ENCODE measurements around the gene P2RX4. TPM values are rescaled to one million over a fixed set of nuclear protein-coding genes. Genes with fewer than 3 reads are reported as not detected.
A peak's percentile ranks its signal among the peaks of the same experiment; 100 is the strongest.

The P2RX4 gene
- polyA plus RNA-seq, 3 donors: 61.8 to 87.7 (median 74.7) TPM

GRCh38 chr12:121232163-121232562 is 22.2 kb downstream of the P2RX4 start:
- Histone ChIP-seq H3K9ac (ENCODE audit: insufficient read depth, low read length, poor library complexity, severe bottlenecking) (no peak overlapping the region), H2AFZ (ENCODE audit: insufficient read depth, low read depth, low read length, poor library complexity, severe bottlenecking) (no peak overlapping the region), H3K4me3 (replicated peaks in 1 of 3; ENCODE audit: low read depth in 2 of 3, low read length in 3 of 3) (no peak overlapping the region), H3K27ac (ENCODE audit: low read depth in 1 of 2, low read length in 2 of 2) (peak overlapping the region in 1 of 2 donors; percentile 26), H3K4me2 (replicated peaks; ENCODE audit: extremely low read depth, low read length, poor library complexity, severe bottlenecking) (no peak overlapping the region), H4K20me1 (ENCODE audit: insufficient read depth, low read length) (peaks cover 39% of the 10 kb centered on the region), H3K79me2 (ENCODE audit: insufficient read depth, low read length) (no peaks in the 10 kb centered on the region), H3K9me3 (replicated peaks in 1 of 2; ENCODE audit: control insufficient read depth in 1 of 2, insufficient read depth in 1 of 2, low read length in 2 of 2) (no peaks in the 10 kb centered on the region), H3K4me1 (ENCODE audit: control insufficient read depth in 1 of 2, insufficient read depth in 2 of 2, low read length in 2 of 2) (peaks cover 0 to 5% of the 10 kb centered on the region in 2 donors), H3K36me3 (replicated peaks in 1 of 2; ENCODE audit: control insufficient read depth in 1 of 2, insufficient read depth in 2 of 2, low read length in 2 of 2) (peaks cover 74 to 86% of the 10 kb centered on the region in 2 donors), H3K27me3 (ENCODE audit: control insufficient read depth in 2 of 2, insufficient read depth in 2 of 2, low read length in 2 of 2) (no peaks in the 10 kb centered on the region)
- TF ChIP-seq CTCF (IDR thresholded peaks at IDR 0.05): no peak
- peaks cover 0 to 2% (median 1%) of the 10 kb centered on the region in 3 donors for H3K27me3 Mint-ChIP-seq (ENCODE audit: low read depth in 3 of 3)
- H3K27ac Mint-ChIP-seq: peak overlapping the region in 3 of 7 donors; percentile 27 to 78 (median 43)
- H3K4me3 Mint-ChIP-seq: no peak overlapping the region
- intact Hi-C loops (cut with micrococcal nuclease): loop anchor here in 1 of 2 donors (10.0 kb wide), 1 partner anchor 227 kb away; no protein-coding TSS in a partner anchor
- 89% methylated on average over 15 of the region's 16 CpGs for WGBS (ENCODE audit: insufficient coverage)
- no peak for DNase-seq
- peaks cover 68 to 86% of the 10 kb centered on the region in 2 donors for H3K36me3 Mint-ChIP-seq
- H3K4me1 Mint-ChIP-seq: peaks cover 2% of the 10 kb centered on the region
- H3K9me3 Mint-ChIP-seq: peaks cover 0 to 3% (median 0%) of the 10 kb centered on the region in 7 donors

GRCh38 chr12:121232977-121233627 is 23.2 kb downstream of the P2RX4 start:
- peak overlapping the region in 1 of 2 donors; percentile 26 for H3K27ac ChIP-seq (ENCODE audit: low read depth in 1 of 2, low read length in 2 of 2)
- peaks cover 48% of the 10 kb centered on the region for H4K20me1 ChIP-seq (ENCODE audit: insufficient read depth, low read length)
- no peak for TF ChIP-seq CTCF (IDR thresholded peaks at IDR 0.05)
- H3K4me3 Mint-ChIP-seq: no peak overlapping the region
- no peak overlapping the region for H2AFZ ChIP-seq (ENCODE audit: insufficient read depth, low read depth, low read length, poor library complexity, severe bottlenecking)
- no peaks in the 10 kb centered on the region for H3K27me3 ChIP-seq (ENCODE audit: control insufficient read depth in 2 of 2, insufficient read depth in 2 of 2, low read length in 2 of 2)
- H3K36me3 Mint-ChIP-seq: peaks cover 69 to 86% of the 10 kb centered on the region in 2 donors
- intact Hi-C loops (cut with micrococcal nuclease): loop anchor here in 1 of 2 donors (10.0 kb wide), 1 partner anchor 228 kb away; no protein-coding TSS in a partner anchor
- H3K27ac Mint-ChIP-seq: peak overlapping the region in 2 of 7 donors; percentile 26 to 53
- H3K79me2 ChIP-seq (ENCODE audit: insufficient read depth, low read length): peaks cover 4% of the 10 kb centered on the region
- H3K4me2 ChIP-seq (replicated peaks; ENCODE audit: extremely low read depth, low read length, poor library complexity, severe bottlenecking): no peak overlapping the region
- no peak overlapping the region for H3K9ac ChIP-seq (ENCODE audit: insufficient read depth, low read length, poor library complexity, severe bottlenecking)
- H3K4me1 Mint-ChIP-seq: peaks cover 7% of the 10 kb centered on the region
- peak in 1 of 3 donors; percentile 6 for DNase-seq
- H3K9me3 Mint-ChIP-seq: peaks cover 0 to 3% (median 0%) of the 10 kb centered on the region in 7 donors
- H3K9me3 ChIP-seq (replicated peaks in 1 of 2; ENCODE audit: control insufficient read depth in 1 of 2, insufficient read depth in 1 of 2, low read length in 2 of 2): no peaks in the 10 kb centered on the region
- 91% methylated on average over 10 of the region's 14 CpGs for WGBS (ENCODE audit: insufficient coverage)
- no peak overlapping the region for H3K4me3 ChIP-seq (replicated peaks in 1 of 3; ENCODE audit: low read depth in 2 of 3, low read length in 3 of 3)
- peaks cover 3 to 8% of the 10 kb centered on the region in 2 donors for H3K4me1 ChIP-seq (ENCODE audit: control insufficient read depth in 1 of 2, insufficient read depth in 2 of 2, low read length in 2 of 2)
- peaks cover 77 to 89% of the 10 kb centered on the region in 2 donors for H3K36me3 ChIP-seq (replicated peaks in 1 of 2; ENCODE audit: control insufficient read depth in 1 of 2, insufficient read depth in 2 of 2, low read length in 2 of 2)
- peaks cover 0 to 2% (median 1%) of the 10 kb centered on the region in 3 donors for H3K27me3 Mint-ChIP-seq (ENCODE audit: low read depth in 3 of 3)
